ENCODE measurements around the gene RCBTB2.

DNA sequence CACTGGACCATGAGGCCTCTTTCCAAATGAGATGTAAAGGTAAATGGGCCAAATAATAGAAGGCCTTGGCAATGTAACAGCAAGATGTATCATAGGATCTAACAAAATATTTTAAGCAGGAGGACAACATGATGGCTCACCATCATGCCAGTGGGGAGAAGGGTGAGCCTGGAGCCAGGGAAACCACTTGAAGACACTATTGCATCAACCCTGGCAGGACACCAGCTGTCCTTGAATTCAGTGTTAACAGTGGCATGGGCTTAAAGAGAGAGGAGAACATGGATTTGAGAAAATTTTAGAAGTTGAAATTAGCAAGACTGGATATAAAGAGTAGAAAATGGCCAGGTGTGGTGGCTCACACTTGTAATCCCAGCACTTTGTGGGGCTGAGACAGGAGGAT is 6.7 kb upstream of the RCBTB2 start:
- TF ChIP-seq TARDBP (IDR thresholded peaks at IDR 0.05) = no peak
- TF ChIP-seq SP1 (IDR thresholded peaks at IDR 0.05) = no peak
- no peak for TF ChIP-seq FOXM1 (IDR thresholded peaks at IDR 0.05; ENCODE audit: borderline replicate concordance)
- TF ChIP-seq, protein P1, sequence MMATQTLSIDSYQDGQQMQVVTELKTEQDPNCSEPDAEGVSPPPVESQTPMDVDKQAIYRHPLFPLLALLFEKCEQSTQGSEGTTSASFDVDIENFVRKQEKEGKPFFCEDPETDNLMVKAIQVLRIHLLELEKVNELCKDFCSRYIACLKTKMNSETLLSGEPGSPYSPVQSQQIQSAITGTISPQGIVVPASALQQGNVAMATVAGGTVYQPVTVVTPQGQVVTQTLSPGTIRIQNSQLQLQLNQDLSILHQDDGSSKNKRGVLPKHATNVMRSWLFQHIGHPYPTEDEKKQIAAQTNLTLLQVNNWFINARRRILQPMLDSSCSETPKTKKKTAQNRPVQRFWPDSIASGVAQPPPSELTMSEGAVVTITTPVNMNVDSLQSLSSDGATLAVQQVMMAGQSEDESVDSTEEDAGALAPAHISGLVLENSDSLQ (IDR thresholded peaks at IDR 0.05) = no peak
- no peak for TF ChIP-seq SUZ12 (IDR thresholded peaks at IDR 0.05)
- no peak for TF ChIP-seq ELF4 (IDR thresholded peaks at IDR 0.05)
- no peak for TF ChIP-seq HDGF (IDR thresholded peaks at IDR 0.05; ENCODE audit: borderline replicate concordance)
- no peak for TF ChIP-seq BHLHE40 (IDR thresholded peaks at IDR 0.05; ENCODE audit: borderline replicate concordance)
- no peak for TF ChIP-seq ZNF384 (IDR thresholded peaks at IDR 0.05)
- no peak for TF ChIP-seq NFRKB (IDR thresholded peaks at IDR 0.05)
- TF ChIP-seq LEF1 (IDR thresholded peaks at IDR 0.05; ENCODE audit: borderline replicate concordance) = no peak
- no peak for TF ChIP-seq L3MBTL2 (conservative IDR thresholded peaks at IDR 0.05)
- TF ChIP-seq ARNT (IDR thresholded peaks at IDR 0.05) = no peak
- no peak for TF ChIP-seq FOXK2 (IDR thresholded peaks at IDR 0.05)

Measured in HEK293T (cell line).